Vagina (tissue), 2 donors: ENCODE measurements around the gene CDKN2A. TPM values are rescaled to one million over a fixed set of nuclear protein-coding genes. Genes with fewer than 3 reads are reported as not detected.

Source experiments
- DNase-seq, 2 donors: peaks; one replicate each; pipeline ENCODE4 v3.0.0-alpha.2; 2017; ENCODE audit errors: extremely low spot score in 2 of 2
- H3K27ac ChIP-seq: fragments of 200-600 bp; sonication (generic); one replicate; pipeline ENCODE4 v1.5.1; 2019
- H3K27me3 ChIP-seq: fragments of 200-600 bp; sonication (generic); one replicate; pipeline ENCODE4 v1.5.1; 2019
- H3K36me3 ChIP-seq, 2 donors: fragments of 200-600 bp; sonication (generic); one replicate each; pipeline ENCODE4 v1.5.1; 2017 to 2019
- H3K4me1 ChIP-seq: fragments of 200-600 bp; sonication (generic); one replicate; pipeline ENCODE4 v1.5.1; 2019
- H3K4me3 ChIP-seq, 2 donors: fragments of 200-600 bp; sonication (generic); 1 replicate in 1 of 2; 2 replicates in 1 of 2; pipeline ENCODE4 v1.5.1; 2016 to 2019
- H3K9me3 ChIP-seq: fragments of 200-600 bp; sonication (generic); one replicate; pipeline ENCODE4 v1.5.1; 2019
- CTCF ChIP-seq, 3 experiments: fragments of 450-650 bp in 2 of 3; fragments of 200-600 bp in 1 of 3; sonication (generic) in 1 of 3; IDR thresholded peaks; one replicate each; pipeline ENCODE4 v1.5.1; 2017 to 2019; ENCODE audit warnings: antibody characterized with exemption in 3 of 3, mild to moderate bottlenecking in 2 of 3, moderate library complexity in 2 of 3
- POLR2A ChIP-seq, 2 donors: fragments of 450-650 bp; IDR thresholded peaks; one replicate each; pipeline ENCODE4 v1.6.1; 2017; ENCODE audit warnings: antibody characterized with exemption in 2 of 2, mild to moderate bottlenecking in 2 of 2, moderate library complexity in 2 of 2
- POLR2AphosphoS5 ChIP-seq, 2 donors: sonication (generic); formaldehyde crosslinking; IDR thresholded peaks; one replicate each; pipeline ENCODE4 v1.9.0; 2017; ENCODE audit warnings: antibody characterized with exemption in 2 of 2, mild to moderate bottlenecking in 2 of 2, low read depth in 1 of 2; ENCODE audit not compliant: insufficient read depth in 1 of 2
- intact Hi-C: fragments of 100-400 bp; cut with DNase I; formaldehyde crosslinking; loops from one replicate; pipeline ENCODE4 v1.15.1; 2023
- total RNA-seq: library from RNA; depleted of rRNA; stranded (reverse); fragments of >200 nt; gene quantifications from one replicate; pipeline ENCODE4 v1.2.3, GENCODE V29; 2016

CDKN2A gene
- total RNA-seq, 1 donor from 2014 or later: 25.8 TPM

DNA sequence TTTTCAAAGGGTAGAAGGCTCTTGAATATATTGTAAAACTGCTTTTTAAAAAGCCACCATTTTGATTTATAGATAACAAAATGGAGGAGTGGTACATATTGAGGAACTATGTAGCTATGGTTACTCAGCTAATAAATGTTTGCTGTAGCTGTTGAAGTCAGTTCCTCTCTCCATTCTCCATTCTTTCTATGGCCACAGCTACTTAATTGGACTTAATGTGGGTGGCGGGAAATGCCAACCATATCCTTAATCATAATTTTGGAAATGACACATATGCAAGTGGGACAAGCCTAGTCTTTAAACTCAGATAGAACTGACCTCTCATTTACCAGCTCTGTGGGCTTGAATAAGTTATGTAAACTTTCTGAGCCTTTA is 10.6 kb downstream of the CDKN2A start:
- no peaks in the 10 kb centered on the region for H3K36me3 ChIP-seq
- H3K9me3 ChIP-seq: no peaks in the 10 kb centered on the region
- no peaks in the 10 kb centered on the region for H3K27me3 ChIP-seq
- no peak for DNase-seq
- H3K27ac ChIP-seq: no peak overlapping the region
- TF ChIP-seq POLR2AphosphoS5 (IDR thresholded peaks at IDR 0.05; ENCODE audit: insufficient read depth in 1 of 2, low read depth in 1 of 2) (no peak), CTCF (IDR thresholded peaks at IDR 0.05) (no peak), POLR2A (IDR thresholded peaks at IDR 0.05) (no peak)
- no peaks in the 10 kb centered on the region for H3K4me1 ChIP-seq
- H3K4me3 ChIP-seq: no peak overlapping the region
- intact Hi-C loops: no loop called here

GRCh38 chr9:21982861-21983560 is 11.2 kb downstream of the CDKN2A start:
- intact Hi-C loops: no loop called here
- Histone ChIP-seq H3K27me3 (no peaks in the 10 kb centered on the region), H3K9me3 (no peaks in the 10 kb centered on the region), H3K27ac (no peak overlapping the region), H3K36me3 (no peaks in the 10 kb centered on the region), H3K4me1 (no peaks in the 10 kb centered on the region), H3K4me3 (no peak overlapping the region)
- no peak for TF ChIP-seq CTCF (IDR thresholded peaks at IDR 0.05)
- TF ChIP-seq POLR2A (IDR thresholded peaks at IDR 0.05): no peak
- TF ChIP-seq POLR2AphosphoS5 (IDR thresholded peaks at IDR 0.05; ENCODE audit: insufficient read depth in 1 of 2, low read depth in 1 of 2): no peak
- no peak for DNase-seq

DNA sequence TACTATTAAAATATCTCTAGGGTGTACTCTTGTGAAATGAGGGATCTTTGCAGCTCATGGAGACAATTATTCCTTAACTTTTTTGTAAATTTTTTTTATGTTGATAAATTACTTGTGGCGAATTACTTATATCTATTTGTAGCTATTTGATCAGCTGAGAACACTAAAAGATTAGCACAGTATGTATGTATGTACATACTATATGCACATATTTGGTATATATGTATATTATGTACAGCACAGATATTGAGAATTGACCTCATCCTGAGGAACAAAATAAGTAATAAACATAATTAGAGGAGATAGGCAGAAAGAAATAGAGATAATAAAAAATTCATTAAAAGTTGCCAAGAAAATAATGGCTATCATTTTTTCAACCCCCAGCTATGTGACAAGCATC is 11.8 kb downstream of the CDKN2A start:
- no peaks in the 10 kb centered on the region for H3K36me3 ChIP-seq
- intact Hi-C loops: no loop called here
- no peaks in the 10 kb centered on the region for H3K4me1 ChIP-seq
- H3K4me3 ChIP-seq: no peak overlapping the region
- DNase-seq: no peak
- no peak for TF ChIP-seq POLR2A (IDR thresholded peaks at IDR 0.05)
- no peak for TF ChIP-seq POLR2AphosphoS5 (IDR thresholded peaks at IDR 0.05; ENCODE audit: insufficient read depth in 1 of 2, low read depth in 1 of 2)
- no peak for TF ChIP-seq CTCF (IDR thresholded peaks at IDR 0.05)
- H3K27me3 ChIP-seq: no peaks in the 10 kb centered on the region
- H3K27ac ChIP-seq: no peak overlapping the region
- H3K9me3 ChIP-seq: no peaks in the 10 kb centered on the region

GRCh38 chr9:21976334-21976875 is 17.8 kb downstream of the CDKN2A start:
- Histone ChIP-seq H3K4me3 (no peak overlapping the region), H3K4me1 (peaks cover 17% of the 10 kb centered on the region), H3K27ac (no peak overlapping the region), H3K9me3 (no peaks in the 10 kb centered on the region), H3K36me3 (no peaks in the 10 kb centered on the region), H3K27me3 (peaks cover 5% of the 10 kb centered on the region)
- no peak for DNase-seq
- no peak for TF ChIP-seq POLR2A (IDR thresholded peaks at IDR 0.05)
- TF ChIP-seq CTCF (IDR thresholded peaks at IDR 0.05): no peak
- no peak for TF ChIP-seq POLR2AphosphoS5 (IDR thresholded peaks at IDR 0.05; ENCODE audit: insufficient read depth in 1 of 2, low read depth in 1 of 2)
- intact Hi-C loops: no loop called here

DNA sequence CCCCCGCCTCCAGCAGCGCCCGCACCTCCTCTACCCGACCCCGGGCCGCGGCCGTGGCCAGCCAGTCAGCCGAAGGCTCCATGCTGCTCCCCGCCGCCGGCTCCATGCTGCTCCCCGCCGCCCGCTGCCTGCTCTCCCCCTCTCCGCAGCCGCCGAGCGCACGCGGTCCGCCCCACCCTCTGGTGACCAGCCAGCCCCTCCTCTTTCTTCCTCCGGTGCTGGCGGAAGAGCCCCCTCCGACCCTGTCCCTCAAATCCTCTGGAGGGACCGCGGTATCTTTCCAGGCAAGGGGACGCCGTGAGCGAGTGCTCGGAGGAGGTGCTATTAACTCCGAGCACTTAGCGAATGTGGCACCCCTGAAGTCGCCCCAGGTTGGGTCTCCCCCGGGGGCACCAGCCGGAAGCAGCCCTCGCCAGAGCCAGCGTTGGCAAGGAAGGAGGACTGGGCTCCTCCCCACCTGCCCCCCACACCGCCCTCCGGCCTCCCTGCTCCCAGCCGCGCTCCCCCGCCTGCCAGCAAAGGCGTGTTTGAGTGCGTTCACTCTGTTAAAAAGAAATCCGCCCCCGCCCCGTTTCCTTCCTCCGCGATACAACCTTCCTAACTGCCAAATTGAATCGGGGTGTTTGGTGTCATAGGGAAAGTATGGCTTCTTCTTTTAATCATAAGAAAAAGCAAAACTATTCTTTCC is 19.3 kb downstream of the CDKN2A start:
- intact Hi-C loops: no loop called here
- peaks cover 18% of the 10 kb centered on the region for H3K27me3 ChIP-seq
- no peak for DNase-seq

More for the DNA sequence above, 19.3 kb downstream of the CDKN2A start:
- peaks cover 17% of the 10 kb centered on the region for H3K4me1 ChIP-seq
- peak overlapping the region; percentile 27 to 34 for H3K4me3 ChIP-seq
- H3K36me3 ChIP-seq: no peaks in the 10 kb centered on the region
- TF ChIP-seq CTCF (IDR thresholded peaks at IDR 0.05) (no peak), POLR2AphosphoS5 (IDR thresholded peaks at IDR 0.05; ENCODE audit: insufficient read depth in 1 of 2, low read depth in 1 of 2) (no peak), POLR2A (IDR thresholded peaks at IDR 0.05) (no peak)
- H3K9me3 ChIP-seq: no peaks in the 10 kb centered on the region
- no peak overlapping the region for H3K27ac ChIP-seq
